Stimulated activated CD4-positive, alpha-beta T cell treated with anti-CD3 and anti-CD28 coated beads, Interleukin-1b, Interleukin-23, amount 100 ng/mL, for 48 hours (primary cell): ENCODE results near the gene ZFAND3.
"Not testable (repeated sequence)": the region's sequence is repeated elsewhere in the genome, so short reads cannot be mapped to it uniquely, and the experiment has no call there.

Experiments used
- DNase-seq: peaks from one replicate; pipeline ENCODE4 v3.0.0-alpha.2; 2020

The ZFAND3 gene

DNA sequence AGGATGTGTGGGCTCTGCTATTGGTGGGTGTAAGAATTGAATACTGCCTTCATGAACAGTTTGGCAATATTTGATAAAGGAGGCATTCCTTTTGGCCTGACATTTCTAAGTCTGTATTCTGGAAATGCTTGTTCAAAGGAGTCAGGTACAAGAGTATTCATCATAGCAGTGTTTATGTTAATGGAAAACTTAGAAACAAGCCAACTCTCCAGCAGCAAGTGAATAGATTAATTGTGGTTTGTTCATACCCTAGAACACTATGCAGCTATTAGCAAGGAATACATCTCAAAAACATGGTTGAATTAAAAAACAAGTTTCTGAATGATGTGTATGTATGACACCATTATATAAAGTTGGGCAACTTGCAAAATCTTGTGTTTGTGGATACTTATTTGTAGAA lies 195.8 kb downstream of the ZFAND3 start:
- no peak for DNase-seq

DNA sequence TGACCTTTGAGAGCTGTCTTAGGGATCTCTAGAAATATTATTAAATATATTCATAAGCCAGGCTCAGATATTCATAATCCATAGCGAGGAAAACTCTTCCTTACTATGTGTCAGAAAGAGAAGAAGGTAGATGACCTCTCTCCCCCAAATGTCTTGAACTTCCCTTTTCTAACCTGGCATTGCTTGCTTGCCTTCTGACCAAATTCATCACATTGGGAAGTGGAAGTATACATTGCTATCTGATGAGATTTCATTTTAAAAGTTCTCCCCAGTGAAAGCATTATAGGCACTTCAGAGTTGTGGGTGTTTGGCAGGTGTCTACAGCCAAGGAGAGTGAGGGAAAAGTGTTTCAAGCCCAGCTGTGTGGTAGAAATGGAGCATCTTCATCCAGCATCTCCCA lies 197.3 kb downstream of the ZFAND3 start:
- no peak for DNase-seq

DNA sequence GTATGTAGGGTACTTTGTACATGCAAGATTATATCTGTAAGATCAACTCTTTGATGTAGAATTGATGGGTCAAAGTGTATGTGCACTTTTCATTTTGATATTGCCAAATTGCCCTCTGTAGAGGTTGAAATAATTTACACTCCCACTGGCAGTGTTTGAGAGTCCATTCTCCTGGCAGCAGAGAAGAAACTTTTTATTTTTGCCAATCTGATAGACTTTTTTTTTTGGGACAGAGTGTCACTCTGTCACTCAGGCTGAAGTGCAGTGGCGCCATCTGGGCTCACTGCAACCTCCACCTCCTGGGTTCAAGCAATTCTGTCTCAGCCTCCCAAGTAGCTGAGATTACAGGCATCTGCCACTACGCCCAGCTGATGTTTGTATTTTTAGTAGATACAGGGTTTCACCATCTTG lies 199.2 kb downstream of the ZFAND3 start:
- DNase-seq = no peak

DNA sequence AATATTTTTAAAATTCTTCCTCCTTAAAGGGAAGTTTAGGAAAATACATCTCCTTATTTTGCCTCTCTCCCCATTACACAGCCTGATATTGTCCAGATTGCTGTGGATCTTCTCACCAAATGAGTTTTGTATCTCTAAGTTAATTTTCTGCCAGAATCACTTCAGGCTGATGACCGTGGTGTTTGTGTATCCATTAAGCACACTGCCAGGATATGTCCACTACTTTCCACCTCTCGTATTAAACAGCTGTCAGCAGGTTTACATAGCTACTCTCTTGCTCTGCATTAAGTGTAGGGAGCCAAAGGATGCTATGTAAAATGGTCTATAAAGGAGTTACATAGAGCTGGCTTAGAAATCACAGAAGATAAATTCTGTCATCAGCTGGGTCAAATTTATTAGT lies 201.1 kb downstream of the ZFAND3 start:
- DNase-seq = no peak

DNA sequence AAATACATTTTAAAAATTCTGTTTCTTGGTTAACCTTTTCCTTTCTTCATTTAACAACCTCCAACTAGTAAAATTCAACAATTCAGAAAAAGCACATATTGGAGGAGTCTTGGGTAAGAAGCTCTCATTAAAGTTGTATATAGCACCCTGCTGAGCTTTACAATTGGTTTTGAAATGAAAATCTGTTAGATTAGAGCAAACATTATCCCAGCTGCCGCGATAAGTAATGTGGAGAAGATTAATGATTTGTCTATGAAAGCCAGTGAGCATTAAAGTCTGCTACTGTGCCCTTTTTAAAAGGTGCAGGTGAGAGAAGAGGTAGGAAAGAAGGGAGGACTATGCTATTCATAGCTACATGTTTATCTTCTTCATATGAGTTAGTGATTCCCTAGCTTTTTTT lies 201.5 kb downstream of the ZFAND3 start:
- no peak for DNase-seq

DNA sequence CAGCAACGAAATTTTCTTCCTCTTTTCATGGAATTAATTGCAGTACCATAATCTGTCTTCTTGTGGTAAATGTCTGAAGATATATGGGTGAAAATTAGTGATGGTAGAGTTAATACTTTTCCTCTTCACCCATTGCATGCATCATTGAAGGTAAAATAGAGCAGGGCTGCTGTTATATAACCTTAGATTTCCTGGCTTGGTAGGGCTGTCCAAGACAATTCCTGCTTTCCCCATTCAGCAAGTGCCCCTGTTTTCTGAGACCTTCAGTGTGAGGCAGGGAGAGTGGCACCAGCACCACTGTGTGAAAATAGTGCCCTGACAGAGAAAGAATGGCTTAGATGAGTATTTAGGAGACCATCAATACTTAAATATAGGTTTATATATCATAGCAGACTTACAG lies 202.0 kb downstream of the ZFAND3 start:
- no peak for DNase-seq

DNA sequence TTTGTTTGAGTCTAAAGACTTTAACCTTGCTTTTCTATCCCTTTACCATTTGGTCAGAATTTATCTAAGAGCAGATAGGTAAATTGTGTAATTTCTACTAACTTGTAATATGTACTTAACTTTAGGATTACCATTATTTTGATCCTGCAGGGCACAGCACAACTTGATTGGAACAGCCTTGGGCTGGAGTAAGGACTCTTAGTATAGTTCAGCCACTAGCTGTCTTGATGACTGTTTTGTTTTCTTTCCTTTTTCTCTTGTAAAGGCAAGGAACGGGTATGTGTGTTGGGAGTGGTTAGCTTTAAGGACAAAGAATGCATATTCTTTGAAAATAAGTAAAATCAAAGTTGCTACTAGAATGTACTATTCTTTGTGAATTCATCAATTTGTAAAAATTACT lies 203.2 kb downstream of the ZFAND3 start:
- no peak for DNase-seq

DNA sequence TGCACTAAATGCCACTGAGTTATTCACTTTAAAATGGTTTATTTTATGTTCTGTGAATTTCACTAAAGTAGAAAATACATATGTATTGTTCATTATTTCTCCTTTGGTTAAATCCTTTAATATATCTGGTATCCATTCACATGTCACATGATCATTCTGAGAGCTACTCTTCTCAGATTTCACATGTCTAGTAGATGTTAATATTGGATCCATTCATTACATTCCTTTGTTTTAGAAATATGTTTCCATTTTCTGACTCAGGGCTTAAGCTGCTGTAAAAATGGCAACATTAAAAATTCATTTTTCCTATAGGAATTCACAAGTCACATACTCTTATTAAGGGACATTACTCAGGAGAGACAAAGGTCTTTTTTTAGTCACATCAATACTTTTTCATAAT lies 205.4 kb downstream of the ZFAND3 start:
- no peak for DNase-seq

DNA sequence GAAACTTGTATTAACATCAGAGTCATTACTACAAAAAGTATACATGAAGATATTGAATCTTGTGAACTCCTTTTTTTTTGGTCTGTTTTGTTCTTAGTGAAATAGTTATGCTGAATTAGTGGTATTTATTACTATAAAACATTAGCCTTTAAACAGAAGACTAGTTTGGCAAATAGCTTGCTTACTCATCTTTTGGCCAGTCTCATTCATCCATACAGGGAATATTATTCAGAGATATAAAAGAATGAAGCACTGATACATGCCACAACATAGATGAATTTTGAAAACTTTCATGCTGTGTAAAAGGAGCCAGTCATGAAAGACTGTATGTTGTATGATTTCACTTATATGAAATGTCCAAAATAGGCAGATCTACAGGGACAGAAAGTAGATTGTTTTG lies 205.9 kb downstream of the ZFAND3 start:
- no peak for DNase-seq

DNA sequence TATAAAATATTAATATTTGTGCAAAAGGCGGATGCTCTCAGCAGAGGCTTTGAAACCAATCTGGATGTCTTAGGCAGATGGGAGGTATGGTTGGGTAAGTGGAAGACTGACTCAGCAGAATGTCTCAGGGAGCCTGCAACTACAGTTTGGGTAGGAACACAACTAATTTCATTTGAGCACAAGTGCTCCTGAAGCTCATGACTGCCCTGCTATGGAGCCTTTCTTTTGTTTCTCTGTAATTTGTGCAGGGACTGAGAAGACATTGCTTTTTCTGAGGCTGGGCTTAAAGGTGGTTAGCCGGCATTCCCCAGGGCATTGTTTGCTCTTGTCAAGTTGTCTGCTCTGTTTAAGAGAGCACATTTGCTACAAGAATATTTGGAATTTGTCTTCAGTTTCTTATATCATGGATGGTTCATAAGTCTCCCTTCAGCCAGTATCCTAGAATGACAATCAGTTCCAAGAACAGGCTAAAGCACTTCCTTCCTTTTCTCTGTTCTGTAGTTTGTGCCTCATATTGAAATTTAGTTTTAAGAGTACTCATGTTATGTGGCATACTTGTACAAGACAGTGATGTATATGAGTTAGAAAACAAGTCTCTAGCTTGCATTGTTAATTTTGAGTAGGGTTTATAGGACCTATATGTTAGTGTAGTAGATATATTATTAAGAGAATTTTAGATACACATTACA lies 208.3 kb downstream of the ZFAND3 start:
- no peak for DNase-seq

DNA sequence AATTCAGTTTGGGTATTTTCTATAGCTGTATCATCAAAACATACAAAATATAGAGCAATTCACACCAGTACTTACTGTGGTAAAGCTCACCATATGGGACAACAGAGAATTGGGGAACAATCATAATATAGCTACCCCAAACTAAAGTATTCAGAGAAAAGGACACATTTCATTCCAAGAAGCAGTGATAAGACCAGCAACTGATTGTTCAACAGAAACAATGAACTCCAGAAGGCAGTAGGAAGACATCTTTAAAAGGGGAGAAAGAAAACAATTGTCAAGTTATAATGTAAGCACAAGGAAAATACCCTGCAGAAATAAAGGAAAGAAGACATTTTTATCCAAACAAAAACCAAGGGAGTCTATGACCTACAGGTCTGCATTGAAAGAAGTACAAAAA lies 210.9 kb downstream of the ZFAND3 start:
- no peak for DNase-seq

DNA sequence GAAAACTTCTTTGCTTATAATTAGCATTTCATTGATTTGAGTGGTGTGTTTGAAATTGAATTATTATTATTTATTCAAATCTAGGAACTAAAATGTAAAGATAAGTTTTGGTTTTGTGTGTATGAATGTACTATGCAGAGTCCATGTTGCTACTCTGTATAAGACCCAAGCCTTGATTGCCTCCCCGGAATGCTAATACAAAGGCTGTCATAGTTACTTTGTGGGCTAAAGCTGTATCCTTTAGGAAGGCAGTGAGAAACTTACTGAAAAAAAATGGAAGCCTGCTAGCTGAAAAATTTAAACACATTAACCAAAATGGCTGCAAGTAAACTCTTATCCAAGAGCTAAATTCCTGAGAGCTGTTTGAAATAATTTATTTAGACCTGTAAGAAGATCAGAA lies 213.3 kb downstream of the ZFAND3 start:
- DNase-seq = no peak

DNA sequence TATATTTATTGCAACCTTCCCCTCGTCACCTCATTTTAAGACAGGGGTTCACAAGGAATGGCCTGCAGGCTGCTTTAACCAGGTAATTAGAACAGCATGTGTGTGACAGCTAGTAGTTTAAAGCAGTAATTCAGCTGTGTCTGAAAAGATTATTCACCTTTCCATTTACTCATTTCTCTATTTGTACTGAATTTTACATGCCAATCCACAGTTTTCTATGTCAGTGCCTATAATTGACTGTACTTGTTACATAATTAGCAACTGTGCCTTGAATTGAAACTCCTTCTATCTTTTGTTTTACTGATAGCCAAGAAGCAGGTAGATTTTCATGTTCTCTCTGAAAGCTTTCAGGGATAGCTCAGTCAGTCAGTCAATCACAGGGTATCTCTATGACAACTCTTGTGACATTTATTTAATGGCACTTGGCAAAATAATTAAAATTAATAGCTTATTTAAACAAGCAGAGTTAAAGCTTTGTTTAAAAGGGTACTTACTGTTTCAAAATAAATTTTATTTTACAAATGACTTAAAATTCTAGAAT lies 214.0 kb downstream of the ZFAND3 start:
- no peak for DNase-seq

DNA sequence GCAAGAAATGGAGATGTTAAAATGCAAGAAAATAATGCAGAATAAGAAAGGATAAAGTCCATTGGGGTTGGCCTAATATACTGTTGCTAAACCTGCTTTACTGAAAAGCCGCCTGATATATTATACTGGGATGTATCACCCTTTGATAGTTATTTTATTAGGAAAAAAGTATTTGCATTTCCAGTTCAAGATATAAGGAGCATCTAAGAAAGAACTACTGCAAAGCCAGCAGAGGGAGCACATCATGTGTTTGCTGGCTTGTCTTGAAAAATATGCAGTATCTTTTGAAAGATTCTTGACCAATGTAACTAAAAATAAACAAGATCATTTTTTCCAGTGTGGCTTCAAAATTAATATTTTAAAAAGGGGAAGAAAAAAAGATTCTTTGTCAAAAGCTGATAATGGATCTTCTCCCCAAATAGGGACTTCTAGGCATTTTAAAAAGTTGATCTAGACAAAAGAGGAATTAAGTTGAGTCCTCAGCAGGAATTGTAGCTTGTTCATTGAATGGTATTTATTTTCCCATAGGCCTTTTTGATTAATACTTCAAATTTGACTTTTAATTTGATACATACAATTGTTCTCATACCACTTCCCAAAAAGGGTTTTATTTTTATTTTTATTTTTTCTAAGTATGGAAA lies 214.9 kb downstream of the ZFAND3 start:
- DNase-seq = no peak

DNA sequence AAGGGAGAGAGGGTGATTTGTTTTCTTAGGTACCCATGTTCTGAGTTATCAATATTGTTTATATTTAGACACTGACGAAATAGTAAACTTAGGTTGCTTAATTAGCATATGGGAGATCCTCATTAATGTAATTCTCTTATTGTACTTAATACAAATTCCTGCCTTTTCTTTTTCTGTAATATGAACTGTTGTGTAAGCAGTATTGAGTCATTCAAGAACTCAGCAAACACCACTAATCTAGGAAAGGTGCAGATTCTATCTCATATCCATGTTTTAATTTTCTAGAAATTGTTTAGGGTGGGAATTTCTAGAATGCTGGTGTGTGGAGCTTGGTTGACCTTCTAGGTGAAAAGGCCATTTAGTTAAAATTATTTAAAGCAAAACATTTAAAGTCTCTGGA lies 216.0 kb downstream of the ZFAND3 start:
- DNase-seq = no peak

DNA sequence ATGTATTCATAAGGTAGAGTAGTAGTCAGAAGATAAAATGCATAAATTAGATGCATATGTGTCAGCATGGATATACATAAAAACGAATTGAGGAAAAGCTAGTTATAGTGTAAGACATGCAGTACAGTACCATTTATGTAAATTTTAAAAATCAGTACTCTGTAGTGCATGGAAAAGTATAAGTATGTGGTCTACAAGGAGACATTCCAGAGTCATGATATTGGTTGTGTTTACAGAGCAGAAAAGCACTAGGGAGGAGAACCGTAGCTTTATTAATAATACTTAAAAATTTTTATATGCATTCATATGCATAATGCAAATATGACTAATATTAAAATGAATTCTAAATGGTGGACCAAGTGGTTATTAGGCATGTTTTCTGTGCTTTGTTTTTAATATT lies 220.0 kb downstream of the ZFAND3 start:
- DNase-seq = no peak

DNA sequence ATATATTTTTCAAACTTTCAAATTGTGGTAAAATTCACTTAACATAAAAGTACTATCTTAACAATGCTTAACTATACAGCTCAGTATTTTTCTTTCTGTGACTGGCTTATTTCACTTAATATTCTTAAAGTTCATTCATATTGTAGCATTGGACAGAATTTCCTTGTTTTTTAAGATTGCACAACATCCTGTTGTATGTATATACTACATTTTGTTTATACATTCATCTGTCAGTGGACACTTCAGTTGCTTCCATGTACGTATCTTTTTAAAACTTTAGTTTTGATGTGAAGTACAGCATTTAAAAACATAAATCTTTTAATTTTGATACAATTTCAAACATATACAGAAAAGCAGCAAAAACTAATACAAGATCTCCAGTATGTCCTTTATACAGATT lies 220.7 kb downstream of the ZFAND3 start:
- DNase-seq = no peak

DNA sequence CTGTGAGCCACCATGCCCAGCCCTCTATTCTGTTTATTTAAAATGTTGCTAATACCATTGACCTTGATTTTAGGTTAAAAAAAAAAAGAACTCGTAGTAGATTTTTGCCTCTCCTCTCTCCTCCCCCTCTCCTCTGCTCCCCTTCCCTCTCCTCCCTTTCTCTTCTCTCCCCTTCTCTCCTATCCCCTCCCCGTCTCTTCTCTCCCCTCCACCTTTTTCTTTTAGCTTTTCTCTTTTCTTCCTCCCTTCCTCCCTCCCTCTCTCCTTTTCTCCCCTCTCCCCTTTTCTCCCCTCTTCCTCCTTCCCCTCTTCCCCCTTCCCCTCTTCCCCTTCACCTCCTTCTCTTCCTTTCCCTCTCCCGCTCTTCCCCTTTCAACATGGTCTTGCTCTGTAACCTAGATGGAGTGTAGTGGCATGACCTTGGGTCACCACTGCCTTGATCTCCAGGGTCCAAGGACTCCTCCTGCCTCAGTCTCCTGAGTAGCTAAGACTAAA lies 223.8 kb downstream of the ZFAND3 start:
- no peak for DNase-seq

DNA sequence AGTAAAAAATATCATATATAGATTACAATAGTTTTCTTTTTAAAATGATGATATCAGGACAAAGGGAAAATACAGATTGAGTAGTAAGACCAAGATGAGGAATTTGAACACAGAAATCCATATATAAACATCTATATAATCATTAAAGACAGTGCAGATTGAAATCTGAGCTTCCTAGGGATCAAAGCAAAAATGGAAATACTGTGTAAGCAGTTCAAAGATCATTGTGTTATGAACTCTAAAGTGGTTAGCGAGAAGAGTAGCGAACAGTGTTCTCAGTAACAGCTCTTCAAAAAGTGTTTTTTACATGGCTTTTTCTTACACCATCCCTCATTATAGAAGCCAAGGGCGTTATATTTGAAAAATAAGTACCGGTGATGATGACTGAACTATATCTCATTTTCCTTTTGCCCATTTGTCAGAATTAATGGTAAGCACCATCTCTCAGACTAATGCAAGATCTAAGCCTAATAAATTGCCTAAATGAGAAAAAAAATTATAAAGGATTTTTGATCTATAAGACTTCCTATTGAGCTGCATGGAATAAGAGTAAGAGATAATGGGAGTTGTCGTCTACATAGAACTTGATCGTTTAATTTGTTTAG lies 226.3 kb downstream of the ZFAND3 start:
- no peak for DNase-seq

DNA sequence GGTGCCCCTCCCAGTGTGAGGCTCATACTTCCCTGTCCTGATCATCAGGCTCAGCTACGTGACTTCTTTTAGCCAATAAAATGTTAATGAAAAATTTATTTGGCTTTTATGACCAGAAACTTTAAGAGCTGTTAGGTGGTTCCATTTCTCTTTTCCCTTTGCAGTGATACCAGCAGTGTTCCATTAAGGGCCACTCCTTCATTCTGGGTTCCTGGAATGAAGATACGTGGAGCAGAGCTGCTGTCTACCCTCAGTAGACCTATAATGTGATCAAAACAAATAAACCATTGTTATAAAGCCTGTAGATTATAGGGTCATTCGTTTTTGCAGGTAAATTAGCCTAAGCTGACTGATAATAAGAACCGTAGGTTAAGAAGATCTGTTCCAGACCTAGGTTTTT lies 228.0 kb downstream of the ZFAND3 start:
- no peak for DNase-seq

DNA sequence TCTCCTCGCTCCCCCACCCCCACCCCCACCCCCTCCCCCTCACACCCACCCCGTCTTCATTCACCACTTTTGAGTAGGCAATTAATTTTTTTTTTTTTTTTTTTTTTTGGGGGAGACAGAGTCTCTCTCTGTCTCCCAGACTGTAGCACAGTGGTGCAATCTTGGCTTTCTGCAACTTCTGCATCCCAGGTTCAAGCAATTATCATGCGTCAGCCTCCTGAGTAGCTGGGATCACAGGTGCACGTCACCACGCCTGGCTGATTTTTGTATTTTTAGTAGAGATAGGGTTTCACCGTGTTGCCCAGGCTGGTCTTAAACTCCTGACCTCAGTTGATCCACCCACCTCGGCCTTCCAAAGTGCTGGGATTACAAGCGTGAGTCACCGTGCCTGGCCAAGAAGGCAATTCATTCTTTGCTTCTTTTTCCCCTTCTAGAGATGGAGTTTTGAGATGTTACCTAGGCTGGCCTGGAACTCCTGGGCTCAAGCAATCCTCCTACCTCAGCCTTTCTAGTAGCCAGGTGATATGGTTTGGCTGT lies 230.4 kb downstream of the ZFAND3 start:
- DNase-seq = not testable (repeated sequence)

DNA sequence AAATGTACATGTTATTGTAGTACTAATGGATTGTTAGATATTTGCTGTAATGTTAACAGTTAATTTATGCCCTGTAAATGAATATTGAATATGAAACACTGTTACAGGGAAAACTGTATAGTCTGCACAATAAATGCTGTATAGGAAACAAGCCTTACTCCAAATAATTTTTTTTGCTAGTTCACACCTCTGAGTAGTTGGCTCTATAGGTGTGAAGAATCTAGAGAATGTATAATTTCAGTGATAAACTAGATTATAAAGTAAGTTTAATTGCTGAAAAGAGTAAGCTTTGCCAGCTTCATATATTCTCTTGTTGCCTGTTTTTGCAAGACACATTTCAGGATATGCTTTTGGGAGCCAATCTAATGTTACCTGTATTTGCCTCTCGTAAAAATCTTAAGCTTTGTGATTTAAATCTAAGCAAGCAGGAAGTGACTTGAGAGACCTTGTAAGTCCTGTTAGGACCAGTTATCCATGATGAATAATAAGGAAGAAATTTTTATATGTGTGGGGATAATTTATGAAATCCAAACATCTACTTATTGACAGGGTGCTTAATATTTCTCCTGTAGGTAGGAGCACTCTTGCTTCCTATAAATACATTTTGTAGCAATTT lies 232.4 kb downstream of the ZFAND3 start:
- DNase-seq = no peak

DNA sequence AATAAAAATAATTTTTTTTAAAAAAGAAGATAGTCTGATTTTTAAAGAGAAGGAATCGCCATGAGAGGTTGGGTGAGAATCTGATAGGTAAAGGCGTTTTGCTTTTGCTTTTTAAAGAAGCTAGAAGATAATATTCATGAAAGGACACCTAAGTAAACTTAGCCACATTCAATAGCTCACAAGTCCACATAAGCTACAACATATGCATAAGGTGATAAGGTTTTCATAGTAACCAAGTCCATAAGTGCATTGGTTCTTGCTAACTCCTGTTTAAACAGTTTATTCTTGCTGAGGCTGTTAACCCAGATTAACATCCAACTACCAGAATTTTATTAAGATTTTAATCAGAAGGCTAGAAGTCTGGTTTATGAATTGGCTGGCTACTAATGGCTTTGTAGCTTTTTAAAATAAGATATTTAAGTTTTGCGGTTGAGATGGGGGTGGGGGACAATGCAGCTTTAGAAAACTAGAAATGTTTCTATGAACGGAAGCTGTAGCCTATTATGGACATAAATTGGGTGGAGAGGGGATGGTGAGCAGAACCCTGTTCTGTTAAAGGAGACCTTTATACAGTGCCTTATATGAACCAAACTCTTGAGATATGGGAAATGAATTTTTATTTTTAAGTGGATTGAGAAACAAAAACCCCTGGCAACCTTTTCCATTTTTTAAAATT lies 235.1 kb downstream of the ZFAND3 start:
- DNase-seq = no peak
